Measurements from ENCODE around the gene DBI.

DNA sequence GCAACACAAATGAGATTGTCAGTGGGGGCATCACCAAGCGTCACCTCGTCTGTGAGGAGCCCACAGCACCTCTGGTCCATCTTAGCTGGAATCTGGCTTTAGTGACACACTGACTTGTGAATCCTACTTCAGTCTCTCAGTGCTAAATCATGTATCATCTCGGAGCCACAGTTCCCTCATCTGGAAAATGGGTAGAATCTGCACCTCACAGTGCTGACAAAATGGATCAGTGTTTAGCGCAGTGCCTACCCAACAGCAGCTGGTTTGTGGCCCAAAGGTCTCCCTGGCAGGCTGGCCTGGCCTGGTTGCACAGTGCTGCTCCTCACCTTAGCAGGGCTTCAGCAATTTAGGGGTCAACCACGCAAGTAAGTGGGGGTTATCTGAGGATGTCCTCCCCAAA is 10.0 kb downstream of the DBI start:
- no peak for TF ChIP-seq EP300 (IDR thresholded peaks at IDR 0.05; ENCODE audit: borderline replicate concordance)
- TF ChIP-seq REST (IDR thresholded peaks at IDR 0.05; ENCODE audit: low read depth) = no peak
